H9 (cell line): ENCODE data around the gene ADORA1. TPM values are rescaled to one million over a fixed set of nuclear protein-coding genes. Genes with fewer than 3 reads are reported as not detected.

Experiments
- DNase-seq: peaks from one replicate; pipeline ENCODE4 v3.0.0-alpha.2; 2017
- H2AFZ ChIP-seq: one replicate; pipeline ENCODE4 v1.6.1; 2013; ENCODE audit warnings: mild to moderate bottlenecking, low read length, control low read depth, moderate library complexity
- H2AK5ac ChIP-seq: 2 replicates; pipeline ENCODE4 v1.6.1; 2013; ENCODE audit warnings: low read length, control low read depth, mixed read lengths; ENCODE audit not compliant: insufficient read length
- H2BK120ac ChIP-seq: one replicate; pipeline ENCODE4 v1.6.1; 2013; ENCODE audit warnings: low read depth, mild to moderate bottlenecking, low read length, control low read depth, inconsistent platforms; ENCODE audit not compliant: poor library complexity, severe bottlenecking
- H2BK12ac ChIP-seq: 2 replicates; pipeline ENCODE4 v1.6.1; 2013; ENCODE audit warnings: low read length, control low read depth, mixed read lengths, low read depth; ENCODE audit not compliant: insufficient read length
- H2BK15ac ChIP-seq: 2 replicates; pipeline ENCODE4 v1.6.1; 2013; ENCODE audit warnings: low read depth, low read length, control low read depth
- H2BK20ac ChIP-seq: one replicate; pipeline ENCODE4 v1.6.1; 2013; ENCODE audit warnings: low read depth, mild to moderate bottlenecking, low read length, control low read depth, inconsistent platforms; ENCODE audit not compliant: poor library complexity, severe bottlenecking
- H2BK5ac ChIP-seq: 2 replicates; pipeline ENCODE4 v1.6.1; 2013; ENCODE audit warnings: low read length, control low read depth, mixed read lengths; ENCODE audit not compliant: insufficient read length
- H3K14ac ChIP-seq: 2 replicates; pipeline ENCODE4 v1.6.1; 2013; ENCODE audit warnings: low read length, control low read depth; ENCODE audit not compliant: insufficient read depth
- H3K18ac ChIP-seq: 2 replicates; pipeline ENCODE4 v1.6.1; 2013; ENCODE audit warnings: low read depth, mild to moderate bottlenecking, mixed read lengths, low read length, control low read depth; ENCODE audit not compliant: insufficient read length
- H3K23ac ChIP-seq: 2 replicates; pipeline ENCODE4 v1.6.1; 2013; ENCODE audit warnings: low read length, control low read depth, mixed read lengths, low read depth; ENCODE audit not compliant: insufficient read length
- H3K23me2 ChIP-seq: 2 replicates; pipeline ENCODE4 v1.6.1; 2013; ENCODE audit warnings: low read depth, mild to moderate bottlenecking, mixed read lengths, low read length, control low read depth; ENCODE audit not compliant: insufficient read length, poor library complexity, severe bottlenecking
- H3K27ac ChIP-seq: 2 replicates; pipeline ENCODE4 v1.5.1; 2013; ENCODE audit warnings: low read length, control low read depth, mixed read lengths, low read depth; ENCODE audit not compliant: insufficient read length
- H3K27me3 ChIP-seq: 2 replicates; pipeline ENCODE4 v1.6.1; 2013; ENCODE audit warnings: low read length, control low read depth, inconsistent platforms; ENCODE audit not compliant: insufficient read depth
- H3K4ac ChIP-seq: 2 replicates; pipeline ENCODE4 v1.6.1; 2013; ENCODE audit warnings: low read depth, mild to moderate bottlenecking, control low read depth, inconsistent platforms, low read length, moderate library complexity
- H3K4me1 ChIP-seq: 2 replicates; pipeline ENCODE4 v1.6.1; 2013; ENCODE audit warnings: low read length, control low read depth, inconsistent platforms; ENCODE audit not compliant: insufficient read depth
- H3K4me2 ChIP-seq: 2 replicates; pipeline ENCODE4 v1.6.1; 2013; ENCODE audit warnings: low read length, control low read depth, mixed read lengths; ENCODE audit not compliant: insufficient read length, insufficient read depth
- H3K56ac ChIP-seq: 2 replicates; pipeline ENCODE4 v1.6.1; 2013; ENCODE audit warnings: low read depth, mild to moderate bottlenecking, mixed read lengths, low read length, control low read depth; ENCODE audit not compliant: insufficient read length
- H3K79me1 ChIP-seq: 2 replicates; pipeline ENCODE4 v1.6.1; 2013; ENCODE audit warnings: low read depth, mild to moderate bottlenecking, moderate library complexity, low read length, control low read depth, inconsistent platforms; ENCODE audit not compliant: insufficient read depth, poor library complexity, severe bottlenecking
- H3K79me2 ChIP-seq: 2 replicates; pipeline ENCODE4 v1.6.1; 2013; ENCODE audit warnings: low read length, control low read depth, inconsistent platforms; ENCODE audit not compliant: insufficient read depth
- H3K9ac ChIP-seq: 2 replicates; pipeline ENCODE4 v1.6.1; 2013; ENCODE audit warnings: low read length, control low read depth, mixed read lengths; ENCODE audit not compliant: insufficient read length; ENCODE audit errors: extremely low read depth
- H3K9me3 ChIP-seq: one replicate; pipeline ENCODE4 v1.6.1; 2013; ENCODE audit warnings: low read depth, low read length, inconsistent platforms; ENCODE audit not compliant: control insufficient read depth
- H3T11ph ChIP-seq: one replicate; pipeline ENCODE4 v1.6.1; 2013; ENCODE audit warnings: mild to moderate bottlenecking, low read length, control low read depth, inconsistent platforms
- H4K20me1 ChIP-seq: one replicate; pipeline ENCODE4 v1.6.1; 2013; ENCODE audit not compliant: control insufficient read depth, insufficient read length, insufficient read depth
- H4K5ac ChIP-seq: 2 replicates; pipeline ENCODE4 v1.6.1; 2013; ENCODE audit warnings: low read depth, mild to moderate bottlenecking, mixed read lengths, low read length, control low read depth; ENCODE audit not compliant: insufficient read length
- H4K8ac ChIP-seq: replicated peaks from 2 replicates; pipeline ENCODE4 v1.6.1; 2013; ENCODE audit warnings: low read length, control low read depth, mixed read lengths, low read depth; ENCODE audit not compliant: insufficient read length
- H4K91ac ChIP-seq: 2 replicates; pipeline ENCODE4 v1.6.1; 2013; ENCODE audit warnings: low read depth, mild to moderate bottlenecking, moderate library complexity, mixed read lengths, low read length, control low read depth; ENCODE audit not compliant: insufficient read length
- H3K27ac Mint-ChIP-seq, 3 experiments: 2 replicates in 2 of 3; 3 replicates in 1 of 3; pipeline ENCODE4 v1.8.0; 2020 to 2021; ENCODE audit warnings: mixed read lengths in 3 of 3, mild to moderate bottlenecking in 1 of 3, moderate library complexity in 1 of 3
- H3K27me3 Mint-ChIP-seq: 2 replicates; pipeline ENCODE4 v1.8.0; 2021; ENCODE audit warnings: low read depth, mild to moderate bottlenecking, moderate library complexity, mixed read lengths
- H3K36me3 Mint-ChIP-seq, 3 experiments: 2 replicates in 2 of 3; 3 replicates in 1 of 3; pipeline ENCODE4 v1.8.0; 2020 to 2021; ENCODE audit warnings: low read depth in 3 of 3, mixed read lengths in 3 of 3; ENCODE audit not compliant: insufficient read depth in 1 of 3
- H3K4me1 Mint-ChIP-seq, 2 experiments: 2 replicates each; pipeline ENCODE4 v1.8.0; 2020; ENCODE audit warnings: mixed read lengths in 2 of 2
- H3K4me3 Mint-ChIP-seq, 2 experiments: 2 replicates in 1 of 2; 3 replicates in 1 of 2; pipeline ENCODE4 v1.8.0; 2020 to 2021; ENCODE audit warnings: mild to moderate bottlenecking in 2 of 2, mixed read lengths in 2 of 2, moderate library complexity in 1 of 2
- H3K9me3 Mint-ChIP-seq, 2 experiments: 2 replicates in 1 of 2; 3 replicates in 1 of 2; pipeline ENCODE4 v1.8.0; 2020; ENCODE audit warnings: mild to moderate bottlenecking in 2 of 2, mixed read lengths in 2 of 2, moderate library complexity in 1 of 2
- CTCF ChIP-seq: fragments of 200-600 bp; sonication (generic); conservative IDR thresholded peaks from 3 replicates; pipeline ENCODE4 v1.8.0; 2021; ENCODE audit warnings: antibody characterized with exemption, mild to moderate bottlenecking
- WGBS: extraction: QIAGEN DNeasy Blood & Tissue Kit; methylation state at CpG from one replicate; pipeline ENCODE4 v1.1.7; 2013; ENCODE audit warnings: missing lambda C conversion rate, low lambda C conversion rate, mixed read lengths; ENCODE audit not compliant: insufficient read length; ENCODE audit errors: extremely low coverage; 5-methylcytosine and 5-hydroxymethylcytosine counted together
- total RNA-seq: library from RNA; stranded (reverse); gene quantifications from 2 replicates; pipeline ENCODE4 v1.2.1, GENCODE V29; 2021

Gene ADORA1
- total RNA-seq, 1 experiment from 2014 or later, result 1.3 TPM

DNA sequence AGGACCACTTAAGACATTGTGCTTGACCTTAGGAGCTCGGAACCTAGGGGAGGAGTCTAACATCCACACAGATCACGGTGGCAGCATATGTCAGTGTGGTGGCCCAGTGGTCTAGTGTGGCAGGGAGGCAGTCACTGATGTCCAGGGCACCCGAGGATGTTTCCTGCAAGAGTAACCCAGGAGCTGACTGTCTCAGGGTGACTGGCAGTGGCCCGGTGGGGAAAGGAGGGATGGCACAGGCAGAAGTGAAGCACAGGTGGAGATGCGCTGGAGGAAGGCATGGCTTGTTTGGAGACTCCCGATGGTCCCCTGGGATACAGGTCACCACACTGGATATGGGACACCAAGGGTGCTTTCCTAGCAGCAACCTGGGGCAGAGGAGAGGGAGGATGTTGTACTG lies 85.6 kb downstream of the ADORA1 start:
- Histone ChIP-seq H3K27me3 (no peaks in the 10 kb centered on the region), H3K18ac (no peak overlapping the region), H2BK5ac (no peak overlapping the region), H2BK120ac (no peak overlapping the region), H3K4me1 (no peaks in the 10 kb centered on the region; the same call in 1 of the 2 replicates), H2AFZ (no peak overlapping the region), H3K9me3 (no peaks in the 10 kb centered on the region), H3K56ac (no peak overlapping the region), H3K14ac (no peak overlapping the region; the same call in 1 of the 2 replicates), H2BK20ac (no peak overlapping the region), H4K8ac (no peak overlapping the region), H3T11ph (no peak overlapping the region), H3K4me2 (no peak overlapping the region), H3K23ac (no peak overlapping the region), H4K5ac (no peak overlapping the region), H2BK12ac (no peak overlapping the region), H2AK5ac (no peak overlapping the region), H3K27ac (no peak overlapping the region), H3K23me2 (no peaks in the 10 kb centered on the region), H3K9ac (no peak overlapping the region), H4K20me1 (no peaks in the 10 kb centered on the region), H2BK15ac (no peak overlapping the region), H3K79me1 (no peaks in the 10 kb centered on the region), H3K79me2 (no peaks in the 10 kb centered on the region), H4K91ac (no peak overlapping the region), H3K4ac (no peak overlapping the region)
- Mint-ChIP-seq H3K4me3 (no peak overlapping the region), H3K9me3 (no peaks in the 10 kb centered on the region; a peak in 1 of 5 replicates), H3K4me1 (peaks cover 13 to 29% of the 10 kb centered on the region in 2 experiments), H3K36me3 (no peaks in the 10 kb centered on the region; a peak in 1 of 7 replicates), H3K27ac (no peak overlapping the region), H3K27me3 (peaks cover 8% of the 10 kb centered on the region)
- WGBS, result no CpG with 5 or more reads among the region's 6 CpGs
- DNase-seq, result no peak
- TF ChIP-seq CTCF, result no peak
